GM19438 (cell line): ENCODE measurements around the gene ADO.

Experiments used
- ATAC-seq: cut with Tn5 transposase; IDR thresholded peaks from one replicate; pipeline ENCODE4 v1.9.1; 2021; ENCODE audit warnings: low read depth; ENCODE audit not compliant: unreplicated experiment

ADO gene

GRCh38 chr10:62817121-62817765 lies 12.7 kb downstream of the ADO start:
- peak; percentile 22 for ATAC-seq

GRCh38 chr10:62817766-62818425 lies 13.4 kb downstream of the ADO start:
- peak; percentile 40 for ATAC-seq

- ATAC-seq, result no peak
Observed at GRCh38 chr10:62818426-62819011, 14.0 kb downstream of the ADO start.

GRCh38 chr10:62819141-62819920 lies 14.8 kb downstream of the ADO start:
- no peak for ATAC-seq

GRCh38 chr10:62820586-62820985 lies 16.1 kb downstream of the ADO start:
- no peak for ATAC-seq

GRCh38 chr10:62826273-62826672 lies 21.8 kb downstream of the ADO start:
- no peak for ATAC-seq

GRCh38 chr10:62829622-62830021 lies 25.1 kb downstream of the ADO start:
- ATAC-seq, result no peak

- no peak for ATAC-seq
Observed at GRCh38 chr10:62830679-62831078, 26.2 kb downstream of the ADO start.

GRCh38 chr10:62831346-62831745 lies 26.8 kb downstream of the ADO start:
- ATAC-seq, result no peak

- no peak for ATAC-seq
Observed at GRCh38 chr10:62839590-62839989, 35.1 kb downstream of the ADO start.

GRCh38 chr10:62842983-62843382 lies 38.5 kb downstream of the ADO start:
- no peak for ATAC-seq

GRCh38 chr10:62843600-62843999 lies 39.1 kb downstream of the ADO start:
- ATAC-seq, result no peak

- no peak for ATAC-seq
Observed at GRCh38 chr10:62844280-62845011, 39.9 kb downstream of the ADO start.

GRCh38 chr10:62847433-62847832 lies 42.9 kb downstream of the ADO start:
- no peak for ATAC-seq

GRCh38 chr10:62850646-62851045 lies 46.1 kb downstream of the ADO start:
- ATAC-seq, result no peak

- no peak for ATAC-seq
Observed at GRCh38 chr10:62851442-62851841, 46.9 kb downstream of the ADO start.

GRCh38 chr10:62852961-62853702 lies 48.6 kb downstream of the ADO start:
- ATAC-seq, result peak; percentile 52

- no peak for ATAC-seq
Observed at GRCh38 chr10:62853710-62854109, 49.2 kb downstream of the ADO start.

GRCh38 chr10:62856021-62856420 lies 51.5 kb downstream of the ADO start:
- no peak for ATAC-seq
